HCT116 (cell line): ENCODE measurements around the gene CCL11. TPM values are rescaled to one million over a fixed set of nuclear protein-coding genes. Genes with fewer than 3 reads are reported as not detected.

ENCODE experiments used
- ATAC-seq: fragments of 200-7000 bp; cut with Tn5 transposase; 2 replicates; pipeline ENCODE4 v1.9.1; 2020; ENCODE audit warnings: mild to moderate bottlenecking, moderate library complexity
- BruUV-seq: library from RNA; stranded (reverse); fragments of 400-500 nt; replicated peaks from 2 replicates; lab custom pipeline; 2021; lab: Mats Ljungman, UMichigan
- CTCF ChIA-PET: fragments of 300-600 bp; sonication (Branson Sonifier 250); formaldehyde crosslinking; loops from one replicate; lab custom pipeline; 2021; ENCODE audit warnings: antibody characterized with exemption; lab: Charles Lee
- POLR2A ChIA-PET: fragments of 300-600, 350-600 bp; sonication (Branson Sonifier 250); formaldehyde crosslinking; loops from one replicate; lab custom pipeline; 2021; ENCODE audit warnings: antibody characterized with exemption; lab: Charles Lee
- RAD21 ChIA-PET, 2 experiments: fragments of 300-600 bp; sonication (Branson Sonifier 250); formaldehyde crosslinking; loops; one replicate each; lab custom pipeline; 2023; ENCODE audit warnings: low total read pairs in 2 of 2; ENCODE audit not compliant: uncharacterized antibody in 2 of 2, unreplicated experiment in 2 of 2, low non-redundant PET in 1 of 2; lab: Charles Lee
- DNase-seq: peaks from one replicate; pipeline ENCODE4 v3.0.0-alpha.2; 2010; ENCODE audit warnings: low read depth, low spot score
- H2AFZ ChIP-seq: fragments of 200-600 bp; shearing (Covaris generic), sonication (generic); 2 replicates; pipeline ENCODE4 v1.6.1; 2017; ENCODE audit warnings: low read depth, mixed run types, mixed read lengths, antibody characterized with exemption, low read length; ENCODE audit not compliant: poor library complexity, severe bottlenecking
- H3K27ac ChIP-seq: 2 replicates; pipeline ENCODE4 v1.5.1; 2012; ENCODE audit warnings: low read depth, low read length
- H3K27me3 ChIP-seq: fragments of 200-600 bp; sonication (generic); 2 replicates; pipeline ENCODE4 v1.6.1; 2016; ENCODE audit warnings: mixed run types, low read length, mixed read lengths; ENCODE audit not compliant: insufficient read depth
- H3K36me3 ChIP-seq, 2 experiments: fragments of 200-500 bp in 1 of 2; fragments of 200-600 bp in 1 of 2; sonication (Bioruptor generic) in 1 of 2; sonication (generic) in 1 of 2; 2 replicates each; pipeline versions ENCODE4 v1.5.1 to v1.6.1; 2014 to 2016; ENCODE audit warnings: low read length in 2 of 2, inconsistent platforms in 1 of 2, mixed read lengths in 1 of 2, mixed run types in 1 of 2; ENCODE audit not compliant: insufficient read depth in 2 of 2, control insufficient read depth in 1 of 2
- H3K4me1 ChIP-seq, 2 experiments: fragments of 200-600 bp in 1 of 2; sonication (generic) in 1 of 2; 2 replicates each; pipeline versions ENCODE4 v1.5.1 to v1.6.1; 2012 to 2017; ENCODE audit warnings: low read length in 2 of 2, inconsistent platforms in 1 of 2, mild to moderate bottlenecking in 1 of 2, mixed read lengths in 1 of 2, mixed run types in 1 of 2, moderate library complexity in 1 of 2; ENCODE audit not compliant: insufficient read depth in 2 of 2, control insufficient read depth in 1 of 2
- H3K4me2 ChIP-seq: fragments of 200-600 bp; sonication (generic); 2 replicates; pipeline ENCODE4 v1.6.1; 2017; ENCODE audit warnings: mixed run types, low read length, mixed read lengths
- H3K4me3 ChIP-seq, 2 experiments: fragments of 200-600 bp in 1 of 2; sonication (generic) in 1 of 2; replicated peaks in 1 of 2; 2 replicates each; pipeline ENCODE4 v1.5.1; 2011 to 2016; ENCODE audit warnings: low read length in 2 of 2, control low read depth in 1 of 2, low read depth in 1 of 2, mild to moderate bottlenecking in 1 of 2, mixed read lengths in 1 of 2, mixed run types in 1 of 2
- H3K79me2 ChIP-seq: fragments of 200-600 bp; sonication (generic); 2 replicates; pipeline ENCODE4 v1.6.1; 2017; ENCODE audit warnings: mild to moderate bottlenecking, mixed run types, low read length, moderate library complexity, mixed read lengths; ENCODE audit not compliant: insufficient read depth
- H3K9ac ChIP-seq: fragments of 200-600 bp; sonication (generic); 2 replicates; pipeline ENCODE4 v1.6.1; 2016; ENCODE audit warnings: low read length, mixed read lengths
- H3K9me2 ChIP-seq: fragments of 200-600 bp; sonication (generic), shearing (Covaris generic); 2 replicates; pipeline ENCODE4 v1.6.1; 2017; ENCODE audit warnings: mixed run types, mild to moderate bottlenecking, moderate library complexity; ENCODE audit not compliant: insufficient read depth
- H3K9me3 ChIP-seq, 2 experiments: fragments of 200-500 bp in 1 of 2; fragments of 200-600 bp in 1 of 2; sonication (Bioruptor generic) in 1 of 2; sonication (generic) in 1 of 2; 2 replicates each; pipeline ENCODE4 v1.6.1; 2014 to 2017; ENCODE audit warnings: low read length in 2 of 2, mixed read lengths in 2 of 2, inconsistent platforms in 1 of 2, low read depth in 1 of 2, mild to moderate bottlenecking in 1 of 2, mixed run types in 1 of 2, moderate library complexity in 1 of 2; ENCODE audit not compliant: control insufficient read depth in 1 of 2, insufficient read depth in 1 of 2
- H4K20me1 ChIP-seq: fragments of 200-600 bp; sonication (generic), shearing (Covaris generic); 2 replicates; pipeline ENCODE4 v1.6.1; 2017; ENCODE audit warnings: mixed run types, mild to moderate bottlenecking, moderate library complexity; ENCODE audit not compliant: insufficient read depth
- CBX3 ChIP-seq: IDR thresholded peaks from 2 replicates; pipeline ENCODE4 v1.6.1; 2012; ENCODE audit warnings: low read depth
- ELF1 ChIP-seq: IDR thresholded peaks from 2 replicates; pipeline ENCODE4 v1.6.1; 2012; ENCODE audit warnings: low read depth, borderline replicate concordance
- JUND ChIP-seq: IDR thresholded peaks from 2 replicates; pipeline ENCODE4 v1.6.1; 2012
- POLR2AphosphoS5 ChIP-seq: IDR thresholded peaks from 2 replicates; pipeline ENCODE4 v1.6.1; 2011; ENCODE audit warnings: mild to moderate bottlenecking, low read depth, low read length, moderate library complexity
- SP1 ChIP-seq: IDR thresholded peaks from 2 replicates; pipeline ENCODE4 v1.6.1; 2012; ENCODE audit warnings: low read depth
- YY1 ChIP-seq: IDR thresholded peaks from 2 replicates; pipeline ENCODE4 v1.6.1; 2011; ENCODE audit warnings: low read length, low read depth, moderate library complexity, mild to moderate bottlenecking; ENCODE audit not compliant: insufficient replicate concordance; ENCODE audit errors: extremely low read depth
- ZFX ChIP-seq: fragments of 450-650 bp; IDR thresholded peaks from 2 replicates; pipeline ENCODE4 v1.6.1; 2017
- ZNF274 ChIP-seq: fragments of 200-500 bp; sonication (Bioruptor generic); IDR thresholded peaks from 2 replicates; pipeline ENCODE4 v1.6.1; 2014; ENCODE audit warnings: mild to moderate bottlenecking, low read depth, low read length, inconsistent platforms
- intact Hi-C: fragments of 100-400 bp; cut with micrococcal nuclease; formaldehyde crosslinking; loops from 2 replicates; pipeline ENCODE4 v1.10.0; 2022
- total RNA-seq: library from RNA; stranded (reverse); gene quantifications from one replicate; pipeline ENCODE4 v1.2.1, GENCODE V29; 2021; ENCODE audit not compliant: unreplicated experiment
- TF ChIP-seq, protein P1 (sequence below): IDR thresholded peaks from 2 replicates; pipeline ENCODE4 v1.6.1; 2012
- TF ChIP-seq, protein P2 (sequence below): IDR thresholded peaks from 2 replicates; pipeline ENCODE4 v1.6.1; 2012; ENCODE audit warnings: low read depth

Gene CCL11
- total RNA-seq, 1 experiment from 2014 or later, result not detected

DNA sequence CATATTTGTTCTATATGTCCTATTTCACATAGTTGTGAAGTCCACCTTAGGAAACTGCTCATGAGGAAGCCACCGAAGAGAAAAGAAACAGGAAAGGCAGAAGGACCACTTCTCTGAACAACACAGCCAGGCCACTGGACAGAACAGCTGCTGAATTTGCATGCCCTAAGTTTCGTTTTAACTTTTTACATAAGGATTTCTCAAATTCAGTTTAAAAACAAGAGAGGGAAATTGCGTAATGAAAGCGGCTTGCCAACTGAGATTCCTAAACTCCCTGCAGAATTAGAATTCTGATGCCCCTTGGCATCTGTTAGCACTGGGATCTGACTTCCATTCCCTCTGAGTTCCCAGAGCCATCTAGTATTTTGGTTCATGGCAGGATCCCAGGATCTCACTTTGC lies 28.7 kb downstream of the CCL11 start:
- no peaks in the 10 kb centered on the region for H3K4me1 ChIP-seq
- CTCF ChIA-PET, result no interaction called here
- H3K4me2 ChIP-seq, result no peak overlapping the region
- H3K27ac ChIP-seq, result no peak overlapping the region
- RAD21 ChIA-PET, result no interaction called here
- peaks cover 8% of the 10 kb centered on the region; the same call in 1 of the 2 replicates for H3K27me3 ChIP-seq
- no peaks in the 10 kb centered on the region for H3K79me2 ChIP-seq
- H3K9ac ChIP-seq, result no peak overlapping the region
- POLR2A ChIA-PET, result no interaction called here
- TF ChIP-seq JUND (no peak), SP1 (no peak), YY1 (no peak), CBX3 (no peak), ELF1 (no peak), POLR2AphosphoS5 (no peak), ZFX (no peak), ZNF274 (no peak)
- TF ChIP-seq, protein P1, sequence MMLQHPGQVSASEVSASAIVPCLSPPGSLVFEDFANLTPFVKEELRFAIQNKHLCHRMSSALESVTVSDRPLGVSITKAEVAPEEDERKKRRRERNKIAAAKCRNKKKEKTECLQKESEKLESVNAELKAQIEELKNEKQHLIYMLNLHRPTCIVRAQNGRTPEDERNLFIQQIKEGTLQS, result no peak
- TF ChIP-seq, protein P2, sequence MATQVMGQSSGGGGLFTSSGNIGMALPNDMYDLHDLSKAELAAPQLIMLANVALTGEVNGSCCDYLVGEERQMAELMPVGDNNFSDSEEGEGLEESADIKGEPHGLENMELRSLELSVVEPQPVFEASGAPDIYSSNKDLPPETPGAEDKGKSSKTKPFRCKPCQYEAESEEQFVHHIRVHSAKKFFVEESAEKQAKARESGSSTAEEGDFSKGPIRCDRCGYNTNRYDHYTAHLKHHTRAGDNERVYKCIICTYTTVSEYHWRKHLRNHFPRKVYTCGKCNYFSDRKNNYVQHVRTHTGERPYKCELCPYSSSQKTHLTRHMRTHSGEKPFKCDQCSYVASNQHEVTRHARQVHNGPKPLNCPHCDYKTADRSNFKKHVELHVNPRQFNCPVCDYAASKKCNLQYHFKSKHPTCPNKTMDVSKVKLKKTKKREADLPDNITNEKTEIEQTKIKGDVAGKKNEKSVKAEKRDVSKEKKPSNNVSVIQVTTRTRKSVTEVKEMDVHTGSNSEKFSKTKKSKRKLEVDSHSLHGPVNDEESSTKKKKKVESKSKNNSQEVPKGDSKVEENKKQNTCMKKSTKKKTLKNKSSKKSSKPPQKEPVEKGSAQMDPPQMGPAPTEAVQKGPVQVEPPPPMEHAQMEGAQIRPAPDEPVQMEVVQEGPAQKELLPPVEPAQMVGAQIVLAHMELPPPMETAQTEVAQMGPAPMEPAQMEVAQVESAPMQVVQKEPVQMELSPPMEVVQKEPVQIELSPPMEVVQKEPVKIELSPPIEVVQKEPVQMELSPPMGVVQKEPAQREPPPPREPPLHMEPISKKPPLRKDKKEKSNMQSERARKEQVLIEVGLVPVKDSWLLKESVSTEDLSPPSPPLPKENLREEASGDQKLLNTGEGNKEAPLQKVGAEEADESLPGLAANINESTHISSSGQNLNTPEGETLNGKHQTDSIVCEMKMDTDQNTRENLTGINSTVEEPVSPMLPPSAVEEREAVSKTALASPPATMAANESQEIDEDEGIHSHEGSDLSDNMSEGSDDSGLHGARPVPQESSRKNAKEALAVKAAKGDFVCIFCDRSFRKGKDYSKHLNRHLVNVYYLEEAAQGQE, result no peak
- TF ChIP-seq, all 23 proteins: peak for 0
- H4K20me1 ChIP-seq, result no peaks in the 10 kb centered on the region
- no peaks in the 10 kb centered on the region for H3K36me3 ChIP-seq
- no peak overlapping the region for H3K4me3 ChIP-seq
- DNase-seq, result no peak
- no peak for ATAC-seq
- BruUV-seq, result no TSS peak
- H3K9me3 ChIP-seq, result no peaks in the 10 kb centered on the region
- H3K9me2 ChIP-seq, result no peaks in the 10 kb centered on the region
- intact Hi-C loops, result no loop called here
- H2AFZ ChIP-seq, result no peak overlapping the region
